CD4-positive, CD25-positive, alpha-beta regulatory T cell (primary cell): Measurements from ENCODE around the gene CD99L2. TPM values are rescaled to one million over a fixed set of nuclear protein-coding genes. Genes with fewer than 3 reads are reported as not detected.

Experiments used
- ATAC-seq, 2 donors: fragments of 150-1000 bp; cut with Tn5 transposase; one replicate each; pipeline ENCODE4 v1.10.0; 2021; ENCODE audit warnings: low read depth in 2 of 2, moderate number of reproducible peaks in 2 of 2, moderate library complexity in 1 of 2
- DNase-seq, 3 donors: peaks; one replicate each; pipeline versions ENCODE4 v3.0.0 to v3.0.0-alpha.2; 2012 to 2022; ENCODE audit warnings: mixed read lengths in 1 of 3
- H3K27ac ChIP-seq: one replicate; pipeline ENCODE4 v1.7.0; 2013; ENCODE audit warnings: mild to moderate bottlenecking, low read length; ENCODE audit not compliant: insufficient read depth, poor library complexity, severe bottlenecking
- H3K27me3 ChIP-seq: one replicate; pipeline ENCODE4 v1.7.0; 2013; ENCODE audit warnings: low read length; ENCODE audit not compliant: control insufficient read depth, insufficient read depth
- H3K36me3 ChIP-seq: one replicate; pipeline ENCODE4 v1.7.0; 2013; ENCODE audit warnings: mild to moderate bottlenecking, low read length, moderate library complexity; ENCODE audit not compliant: control insufficient read depth, insufficient read depth
- H3K4me1 ChIP-seq: 2 replicates; pipeline ENCODE4 v1.7.0; 2013; ENCODE audit warnings: mild to moderate bottlenecking, low read length; ENCODE audit not compliant: insufficient read depth, control insufficient read depth, poor library complexity, severe bottlenecking
- H3K4me3 ChIP-seq: one replicate; pipeline ENCODE4 v1.7.0; 2013; ENCODE audit warnings: low read depth, mild to moderate bottlenecking, low read length, moderate library complexity
- H3K9me3 ChIP-seq, 2 experiments: 1 replicate in 1 of 2; 2 replicates in 1 of 2; pipeline ENCODE4 v1.7.0; 2013; ENCODE audit warnings: low read length in 2 of 2, mild to moderate bottlenecking in 1 of 2, moderate library complexity in 1 of 2; ENCODE audit not compliant: control insufficient read depth in 2 of 2
- H3K27ac Mint-ChIP-seq, 3 donors: one replicate each; pipeline ENCODE4 v1.8.0; 2020 to 2022; ENCODE audit warnings: mild to moderate bottlenecking in 3 of 3, mixed read lengths in 3 of 3, moderate library complexity in 2 of 3
- H3K27me3 Mint-ChIP-seq: one replicate; pipeline ENCODE4 v1.8.0; 2022; ENCODE audit warnings: mild to moderate bottlenecking, mixed read lengths
- H3K36me3 Mint-ChIP-seq: one replicate; pipeline ENCODE4 v1.8.0; 2020; ENCODE audit warnings: mixed read lengths
- H3K4me1 Mint-ChIP-seq, 4 donors: one replicate each; pipeline ENCODE4 v1.8.0; 2020 to 2022; ENCODE audit warnings: mixed read lengths in 4 of 4, mild to moderate bottlenecking in 1 of 4
- H3K4me3 Mint-ChIP-seq, 4 donors: one replicate each; pipeline ENCODE4 v1.8.0; 2020 to 2022; ENCODE audit warnings: mild to moderate bottlenecking in 4 of 4, mixed read lengths in 4 of 4, moderate library complexity in 3 of 4
- H3K9me3 Mint-ChIP-seq, 7 donors: one replicate each; pipeline ENCODE4 v1.8.0; 2020 to 2022; ENCODE audit warnings: mixed read lengths in 7 of 7, mild to moderate bottlenecking in 3 of 7, moderate library complexity in 2 of 7
- polyA plus RNA-seq, 4 donors: library from polyadenylated mRNA; unstranded; fragments of 300-500 nt; fragmentation: Illumina TruSeq; gene quantifications; one replicate each; pipeline ENCODE4 v1.2.3, GENCODE V29; 2021
- total RNA-seq: library from RNA; stranded (reverse); gene quantifications from one replicate; pipeline ENCODE4 v1.2.3, GENCODE V29; 2022

The CD99L2 gene
- total and polyA plus RNA-seq, 5 donors from 2014 or later, result 14.3 to 18.6 (median 14.7) TPM

DNA sequence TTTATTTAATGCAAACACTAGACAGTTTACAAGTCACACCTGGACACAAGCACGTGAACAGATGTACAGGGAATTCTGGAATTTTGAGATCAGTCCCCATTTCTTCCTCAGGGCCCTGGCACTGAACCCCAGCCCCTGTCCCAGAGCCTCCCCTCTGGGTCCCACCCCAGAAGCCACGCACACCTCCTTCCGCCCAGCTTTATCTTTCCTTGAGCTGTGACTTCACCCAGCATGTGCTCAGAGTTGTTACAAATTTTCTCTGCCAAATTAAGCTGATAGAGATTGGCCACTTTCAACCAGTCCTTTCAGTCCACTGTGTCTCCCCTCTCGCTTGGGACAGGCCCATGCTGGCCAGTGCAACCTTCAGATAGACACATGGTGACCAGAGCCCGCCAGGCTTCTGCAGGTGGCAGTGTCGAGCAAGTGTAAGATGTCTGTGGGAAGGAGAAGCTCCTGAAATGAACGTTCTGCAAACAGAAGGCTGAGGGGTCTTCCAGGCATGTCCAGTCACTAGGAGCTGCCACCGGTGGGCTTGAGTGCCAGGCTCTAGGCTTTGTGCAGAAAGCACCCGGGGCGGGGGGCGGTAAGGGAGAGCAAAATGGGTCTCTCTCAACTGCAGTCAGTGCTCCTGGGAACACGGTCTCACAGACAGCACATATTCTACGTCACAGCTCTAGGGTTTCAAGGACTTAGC, 132.0 kb downstream of the CD99L2 start:
- Histone ChIP-seq H3K27ac (no peak overlapping the region), H3K9me3 (no peaks in the 10 kb centered on the region), H3K36me3 (peaks cover 6% of the 10 kb centered on the region), H3K4me1 (no peaks in the 10 kb centered on the region), H3K27me3 (no peaks in the 10 kb centered on the region), H3K4me3 (no peak overlapping the region)
- no peaks in the 10 kb centered on the region for H3K4me1 Mint-ChIP-seq
- no peak overlapping the region for H3K4me3 Mint-ChIP-seq
- no peaks in the 10 kb centered on the region for H3K27me3 Mint-ChIP-seq
- no peaks in the 10 kb centered on the region for H3K36me3 Mint-ChIP-seq
- H3K27ac Mint-ChIP-seq, result no peak overlapping the region
- DNase-seq (no peak), ATAC-seq (no peak)
- H3K9me3 Mint-ChIP-seq, result no peaks in the 10 kb centered on the region

DNA sequence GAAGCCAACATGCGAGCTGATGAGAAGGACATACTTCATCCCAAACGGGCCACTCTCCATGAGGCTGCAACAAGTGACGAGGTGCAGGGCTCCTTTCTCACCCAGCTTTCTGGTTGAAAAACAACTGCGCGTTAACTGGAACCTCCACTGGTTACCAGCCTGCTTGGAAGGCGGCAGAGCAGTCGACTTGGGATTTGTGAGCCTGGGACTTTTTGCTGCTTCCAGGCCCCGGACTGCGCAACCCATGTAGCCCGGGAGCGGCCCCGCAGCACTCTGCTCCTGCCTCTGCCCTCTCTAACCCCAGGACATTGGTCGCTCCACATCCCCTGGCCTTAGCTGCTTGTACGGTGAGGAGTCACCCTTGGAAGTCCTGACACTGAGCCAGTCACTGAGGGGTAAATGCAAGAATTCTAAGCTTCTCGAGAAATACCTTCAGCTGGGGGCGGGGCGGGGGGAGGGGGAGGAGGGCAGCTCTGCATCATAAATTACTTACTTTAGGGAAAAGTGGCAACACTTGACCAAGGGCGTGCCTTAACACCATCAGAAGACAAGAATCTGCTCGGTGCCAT, 132.6 kb downstream of the CD99L2 start:
- peaks cover 6% of the 10 kb centered on the region for H3K36me3 ChIP-seq
- no peaks in the 10 kb centered on the region for H3K9me3 ChIP-seq
- Mint-ChIP-seq H3K27me3 (no peaks in the 10 kb centered on the region), H3K9me3 (no peaks in the 10 kb centered on the region), H3K36me3 (no peaks in the 10 kb centered on the region), H3K4me3 (no peak overlapping the region), H3K4me1 (no peaks in the 10 kb centered on the region), H3K27ac (no peak overlapping the region)
- ATAC-seq (no peak), DNase-seq (no peak)
- H3K4me1 ChIP-seq, result no peaks in the 10 kb centered on the region
- no peak overlapping the region for H3K4me3 ChIP-seq
- no peak overlapping the region for H3K27ac ChIP-seq
- no peaks in the 10 kb centered on the region for H3K27me3 ChIP-seq

DNA sequence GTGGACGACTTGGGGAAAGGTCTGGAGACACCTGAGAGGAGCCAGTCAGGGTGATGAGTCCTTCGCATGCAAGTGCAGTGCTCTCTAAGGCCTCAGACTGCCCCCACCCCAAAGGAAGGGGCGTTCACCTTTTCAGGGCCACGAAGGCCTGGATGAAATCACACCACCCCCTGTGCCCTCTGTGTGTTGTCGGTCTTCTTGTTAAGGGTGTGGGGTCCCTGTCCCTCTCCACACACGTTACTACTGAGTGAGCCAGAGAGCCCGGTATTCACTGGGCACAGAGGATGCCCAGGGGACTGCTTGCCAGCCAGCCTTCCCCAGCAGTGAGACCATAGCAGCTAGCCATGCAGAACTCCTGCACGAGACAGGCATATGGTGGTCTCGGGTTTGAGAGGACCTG, 133.2 kb downstream of the CD99L2 start:
- DNase-seq, result no peak
- peaks cover 6% of the 10 kb centered on the region for H3K36me3 ChIP-seq
- no peak overlapping the region for H3K4me3 Mint-ChIP-seq
- no peaks in the 10 kb centered on the region for H3K27me3 ChIP-seq
- no peaks in the 10 kb centered on the region for H3K36me3 Mint-ChIP-seq
- H3K27me3 Mint-ChIP-seq, result no peaks in the 10 kb centered on the region
- no peaks in the 10 kb centered on the region for H3K4me1 Mint-ChIP-seq
- no peak overlapping the region for H3K4me3 ChIP-seq
- ATAC-seq, result no peak
- no peaks in the 10 kb centered on the region for H3K9me3 ChIP-seq
- H3K27ac ChIP-seq, result no peak overlapping the region
- no peaks in the 10 kb centered on the region for H3K4me1 ChIP-seq
- no peak overlapping the region for H3K27ac Mint-ChIP-seq
- no peaks in the 10 kb centered on the region for H3K9me3 Mint-ChIP-seq

DNA sequence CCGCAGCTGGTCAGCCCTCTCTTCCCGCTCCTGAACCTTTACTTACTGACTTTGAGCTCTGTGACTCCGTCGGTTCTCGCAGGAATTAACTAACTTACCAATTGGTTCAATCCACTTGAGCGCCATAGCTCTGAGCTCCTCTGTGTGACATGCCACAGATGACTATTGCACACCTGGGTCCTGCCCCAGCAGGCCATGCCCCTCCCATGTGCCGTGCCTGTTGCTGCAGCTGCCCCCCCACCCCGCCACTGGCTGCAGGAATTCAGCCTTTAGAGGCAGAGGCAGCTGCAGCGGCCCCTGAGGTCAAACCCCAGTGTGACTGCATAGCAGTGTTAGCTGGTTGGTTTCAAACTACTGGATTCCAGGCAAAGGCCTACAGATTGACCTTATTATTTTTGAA, 134.7 kb downstream of the CD99L2 start:
- H3K4me3 ChIP-seq, result no peak overlapping the region
- H3K27me3 Mint-ChIP-seq, result no peaks in the 10 kb centered on the region
- no peak overlapping the region for H3K27ac Mint-ChIP-seq

DNA sequence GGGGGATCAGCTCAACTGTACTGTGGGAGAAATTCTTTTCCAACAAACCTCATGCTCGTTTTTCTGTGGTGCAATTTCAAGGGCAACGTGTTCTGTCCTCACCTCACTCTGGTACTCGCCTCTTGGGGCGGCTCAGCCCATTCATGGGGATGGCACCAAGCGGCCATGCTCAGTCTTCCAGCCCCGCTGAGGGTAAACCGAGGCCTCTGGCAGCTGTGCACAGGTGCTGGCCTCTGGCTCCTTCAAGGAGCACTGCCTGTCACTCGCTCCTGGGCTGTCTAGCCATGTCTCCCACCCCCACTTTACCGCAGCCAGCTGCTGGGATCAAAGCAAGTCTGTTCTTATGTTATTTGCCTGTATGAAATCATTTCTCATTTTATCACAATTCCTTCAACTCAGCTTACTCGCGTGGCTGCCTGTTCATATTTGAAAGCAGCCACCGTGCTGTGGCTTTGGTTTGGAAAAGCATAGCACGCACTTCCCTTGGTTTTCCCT, 135.1 kb downstream of the CD99L2 start:
- no peak for DNase-seq
- Mint-ChIP-seq H3K27me3 (no peaks in the 10 kb centered on the region), H3K36me3 (peaks cover 5% of the 10 kb centered on the region), H3K9me3 (no peaks in the 10 kb centered on the region), H3K4me3 (no peak overlapping the region), H3K4me1 (no peaks in the 10 kb centered on the region), H3K27ac (no peak overlapping the region)
- Histone ChIP-seq H3K9me3 (no peaks in the 10 kb centered on the region), H3K27me3 (no peaks in the 10 kb centered on the region), H3K36me3 (peaks cover 18% of the 10 kb centered on the region), H3K4me3 (no peak overlapping the region), H3K27ac (no peak overlapping the region), H3K4me1 (no peaks in the 10 kb centered on the region)
- ATAC-seq, result no peak

More for the DNA sequence above, 134.7 kb downstream of the CD99L2 start:
- Histone ChIP-seq H3K4me1 (no peaks in the 10 kb centered on the region), H3K27me3 (no peaks in the 10 kb centered on the region), H3K27ac (no peak overlapping the region), H3K9me3 (no peaks in the 10 kb centered on the region), H3K36me3 (peaks cover 18% of the 10 kb centered on the region)
- H3K9me3 Mint-ChIP-seq, result no peaks in the 10 kb centered on the region
- DNase-seq, result no peak
- peaks cover 3% of the 10 kb centered on the region for H3K36me3 Mint-ChIP-seq
- no peak overlapping the region for H3K4me3 Mint-ChIP-seq
- no peak for ATAC-seq
- H3K4me1 Mint-ChIP-seq, result no peaks in the 10 kb centered on the region

DNA sequence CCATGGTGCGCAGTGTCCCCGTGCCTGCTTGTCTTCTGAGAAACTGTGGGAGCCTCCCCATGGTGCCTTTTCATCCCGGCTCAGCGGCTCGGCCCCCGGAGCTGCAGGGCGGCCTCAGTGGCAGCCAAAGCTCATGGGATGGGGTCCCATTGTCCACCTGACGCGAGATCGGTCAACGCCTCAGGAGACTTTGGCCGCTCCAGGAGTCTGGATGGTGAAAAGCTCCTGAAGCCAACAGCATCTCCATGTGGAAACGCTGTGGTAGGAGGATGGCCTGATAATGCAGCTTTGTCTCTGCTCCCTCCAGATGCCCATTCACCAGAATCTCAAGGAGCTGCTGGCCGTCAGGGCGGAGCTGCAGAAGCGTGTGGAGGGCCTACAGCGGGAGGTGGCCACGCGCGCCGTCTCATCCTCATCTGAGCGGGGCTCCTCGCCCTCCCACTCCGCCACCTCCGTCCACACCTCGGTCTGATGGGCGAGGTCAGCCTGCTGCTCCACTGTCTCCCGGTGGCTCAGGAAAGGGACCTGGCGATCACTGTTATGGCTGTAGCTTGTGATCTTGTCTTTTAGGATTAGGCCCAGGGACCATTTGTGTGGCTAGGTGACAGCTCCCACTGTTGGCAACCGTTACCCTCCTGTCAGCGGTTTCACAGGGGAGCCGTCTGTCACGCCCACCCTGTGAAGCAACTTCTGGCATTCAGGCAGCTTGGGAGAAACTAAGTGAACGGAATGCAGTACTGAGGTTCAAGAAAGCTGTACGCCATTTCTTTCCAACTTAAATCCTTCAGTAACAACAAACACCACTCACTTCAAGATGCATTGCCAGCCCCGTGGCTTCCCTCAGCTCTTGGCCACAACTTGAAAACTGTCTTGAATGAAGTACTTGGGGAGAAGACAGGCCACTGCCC, 136.0 kb downstream of the CD99L2 start:
- no peak for DNase-seq
- no peak for ATAC-seq
- Mint-ChIP-seq H3K27ac (peak overlapping the region in 1 of 3 donors; percentile 15), H3K4me1 (no peaks in the 10 kb centered on the region), H3K27me3 (no peaks in the 10 kb centered on the region), H3K36me3 (peaks cover 5% of the 10 kb centered on the region), H3K9me3 (no peaks in the 10 kb centered on the region), H3K4me3 (no peak overlapping the region)
- H3K36me3 ChIP-seq, result peaks cover 21% of the 10 kb centered on the region
- H3K9me3 ChIP-seq, result no peaks in the 10 kb centered on the region
- H3K27ac ChIP-seq, result no peak overlapping the region
- no peaks in the 10 kb centered on the region for H3K27me3 ChIP-seq
- no peaks in the 10 kb centered on the region for H3K4me1 ChIP-seq
- H3K4me3 ChIP-seq, result no peak overlapping the region

DNA sequence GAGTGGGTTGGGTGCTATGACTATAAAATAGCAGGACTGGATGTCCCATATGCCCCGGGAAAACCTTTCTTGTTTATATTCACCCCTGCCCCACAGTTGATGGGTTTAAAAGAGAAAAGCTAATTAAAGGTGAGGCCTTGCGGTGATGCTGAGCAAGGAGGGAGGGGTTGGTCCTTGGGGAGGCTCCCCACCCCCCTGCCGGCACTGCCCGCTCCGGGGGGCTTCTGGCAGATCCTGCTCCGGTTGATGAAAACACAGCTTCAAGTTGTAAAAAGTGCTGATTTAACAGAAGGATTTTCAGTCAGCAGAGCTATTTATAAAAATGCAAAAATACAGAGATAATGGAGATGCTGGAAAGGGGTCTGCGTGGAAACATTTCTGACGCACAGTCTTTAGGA, 136.7 kb downstream of the CD99L2 start:
- Mint-ChIP-seq H3K9me3 (no peaks in the 10 kb centered on the region), H3K4me1 (no peaks in the 10 kb centered on the region)
- no peaks in the 10 kb centered on the region for H3K9me3 ChIP-seq

More for the DNA sequence above, 136.7 kb downstream of the CD99L2 start:
- Mint-ChIP-seq H3K27ac (no peak overlapping the region), H3K4me3 (no peak overlapping the region), H3K27me3 (no peaks in the 10 kb centered on the region), H3K36me3 (peaks cover 5% of the 10 kb centered on the region)
- no peak for DNase-seq
- Histone ChIP-seq H3K27ac (no peak overlapping the region), H3K4me3 (no peak overlapping the region), H3K27me3 (no peaks in the 10 kb centered on the region), H3K36me3 (peaks cover 26% of the 10 kb centered on the region), H3K4me1 (no peaks in the 10 kb centered on the region)
- no peak for ATAC-seq
